IMR-90 (cell line): Measurements from ENCODE around the gene GKAP1. TPM values are rescaled to one million over a fixed set of nuclear protein-coding genes. Genes with fewer than 3 reads are reported as not detected.

Experiments
- ATAC-seq: fragments of 200-7000 bp; cut with Tn5 transposase; 2 replicates; pipeline ENCODE4 v1.9.1; 2020; ENCODE audit warnings: low read depth, mild to moderate bottlenecking, moderate library complexity
- BruUV-seq: library from RNA; stranded (reverse); fragments of 400-500 nt; replicated peaks from 2 replicates; lab custom pipeline; 2021; lab: Mats Ljungman, UMichigan
- CTCF ChIA-PET: fragments of 300-600 bp; formaldehyde crosslinking; extraction: SDS; loops from one replicate; lab custom pipeline; 2021; ENCODE audit warnings: antibody characterized with exemption; lab: Yijun Ruan, JAX
- POLR2A ChIA-PET: fragments of 300-600 bp; sonication (Branson Sonifier 250); formaldehyde crosslinking; loops from one replicate; lab custom pipeline; 2022; ENCODE audit warnings: antibody characterized with exemption; ENCODE audit not compliant: unreplicated experiment; lab: Charles Lee
- DNase-seq: peaks from one replicate; pipeline ENCODE4 v3.0.0; 2013
- H2AFZ ChIP-seq: replicated peaks from 2 replicates; pipeline ENCODE3; 2013; ENCODE audit warnings: low read length, mild to moderate bottlenecking; ENCODE audit not compliant: poor library complexity
- H2AK5ac ChIP-seq: 2 replicates; pipeline ENCODE4 v1.6.1; 2013; ENCODE audit warnings: low read depth, low read length, inconsistent platforms
- H2AK9ac ChIP-seq: replicated peaks from 2 replicates; pipeline ENCODE3; 2013; ENCODE audit warnings: mild to moderate bottlenecking, low read depth, low read length, moderate library complexity; ENCODE audit not compliant: poor library complexity
- H2BK120ac ChIP-seq: 2 replicates; pipeline ENCODE4 v1.6.1; 2013; ENCODE audit warnings: low read depth, low read length, inconsistent platforms
- H2BK15ac ChIP-seq: 3 replicates; pipeline ENCODE4 v1.6.1; 2013; ENCODE audit warnings: low read depth, low read length, inconsistent platforms
- H2BK20ac ChIP-seq: 2 replicates; pipeline ENCODE4 v1.6.1; 2013; ENCODE audit warnings: low read depth, mild to moderate bottlenecking, inconsistent platforms, low read length, moderate library complexity
- H2BK5ac ChIP-seq: 2 replicates; pipeline ENCODE4 v1.6.1; 2013; ENCODE audit warnings: mild to moderate bottlenecking, low read depth, low read length, inconsistent platforms; ENCODE audit not compliant: poor library complexity, severe bottlenecking
- H3K14ac ChIP-seq: replicated peaks from 2 replicates; pipeline ENCODE4 v1.6.1; 2013; ENCODE audit warnings: low read depth, low read length, inconsistent platforms
- H3K18ac ChIP-seq: 2 replicates; pipeline ENCODE4 v1.6.1; 2013; ENCODE audit warnings: low read depth, low read length, control low read depth
- H3K23ac ChIP-seq: 2 replicates; pipeline ENCODE4 v1.6.1; 2013; ENCODE audit warnings: low read depth, low read length, inconsistent platforms
- H3K27ac ChIP-seq: 2 replicates; pipeline ENCODE4 v1.5.1; 2013; ENCODE audit warnings: mild to moderate bottlenecking, control low read depth, low read length; ENCODE audit not compliant: insufficient read depth
- H3K27me3 ChIP-seq: 2 replicates; pipeline ENCODE4 v1.6.1; 2013; ENCODE audit warnings: low read length; ENCODE audit not compliant: control insufficient read depth, insufficient read depth
- H3K36me3 ChIP-seq: 2 replicates; pipeline ENCODE4 v1.6.1; 2013; ENCODE audit warnings: low read length, mixed read lengths; ENCODE audit not compliant: control insufficient read depth, insufficient read depth
- H3K4ac ChIP-seq: 2 replicates; pipeline ENCODE4 v1.6.1; 2013; ENCODE audit warnings: low read depth, low read length, inconsistent platforms
- H3K4me1 ChIP-seq: 2 replicates; pipeline ENCODE4 v1.6.1; 2013; ENCODE audit warnings: low read length, mixed read lengths; ENCODE audit not compliant: control insufficient read depth, insufficient read depth
- H3K4me2 ChIP-seq: 2 replicates; pipeline ENCODE4 v1.6.1; 2013; ENCODE audit warnings: low read depth, mild to moderate bottlenecking, control low read depth, low read length, moderate library complexity
- H3K4me3 ChIP-seq: 2 replicates; pipeline ENCODE4 v1.5.1; 2013; ENCODE audit warnings: low read depth, mild to moderate bottlenecking, control low read depth, low read length, moderate library complexity; ENCODE audit not compliant: insufficient read depth
- H3K56ac ChIP-seq: 2 replicates; pipeline ENCODE4 v1.6.1; 2013; ENCODE audit warnings: low read length, inconsistent platforms; ENCODE audit not compliant: insufficient read depth; ENCODE audit errors: extremely low read depth
- H3K79me1 ChIP-seq, 2 experiments: 2 replicates each; pipeline ENCODE4 v1.6.1; 2013; ENCODE audit warnings: low read length in 2 of 2, inconsistent platforms in 1 of 2, low read depth in 1 of 2
- H3K9ac ChIP-seq: 2 replicates; pipeline ENCODE4 v1.6.1; 2013; ENCODE audit warnings: low read depth, low read length, control low read depth
- H3K9me1 ChIP-seq: 2 replicates; pipeline ENCODE4 v1.6.1; 2013; ENCODE audit warnings: low read length, inconsistent platforms; ENCODE audit not compliant: insufficient read depth
- H3K9me3 ChIP-seq: 2 replicates; pipeline ENCODE4 v1.6.1; 2013; ENCODE audit warnings: low read length; ENCODE audit not compliant: control insufficient read depth, insufficient read depth
- H4K20me1 ChIP-seq: 2 replicates; pipeline ENCODE4 v1.6.1; 2013; ENCODE audit warnings: low read length, inconsistent platforms; ENCODE audit not compliant: insufficient read depth
- H4K5ac ChIP-seq: 2 replicates; pipeline ENCODE4 v1.6.1; 2013; ENCODE audit warnings: mild to moderate bottlenecking, low read depth, low read length, control low read depth
- H4K8ac ChIP-seq, 2 experiments: 2 replicates each; pipeline ENCODE4 v1.6.1; 2013; ENCODE audit warnings: low read depth in 2 of 2, low read length in 2 of 2, control low read depth in 1 of 2, inconsistent platforms in 1 of 2
- H4K91ac ChIP-seq: 2 replicates; pipeline ENCODE4 v1.6.1; 2013; ENCODE audit warnings: low read depth, low read length, inconsistent platforms; ENCODE audit not compliant: insufficient read depth
- BHLHE40 ChIP-seq: fragments of 150-350 bp; IDR thresholded peaks from 2 replicates; pipeline ENCODE4 v1.6.1; 2016; ENCODE audit warnings: mild to moderate bottlenecking, low read depth, low read length
- RCOR1 ChIP-seq: IDR thresholded peaks from 2 replicates; pipeline ENCODE4 v1.6.1; 2012; ENCODE audit warnings: mild to moderate bottlenecking, low read length, improper control_type of control experiment; ENCODE audit not compliant: insufficient replicate concordance
- WGBS, 2 experiments: methylation state at CpG; one replicate each; pipeline versions ENCODE4 v1.1.5 to v1.1.7; 2013; ENCODE audit warnings: missing lambda C conversion rate in 2 of 2; ENCODE audit not compliant: insufficient read length in 1 of 2; ENCODE audit errors: extremely low coverage in 2 of 2; 5-methylcytosine and 5-hydroxymethylcytosine counted together
- dilution Hi-C: fragments of 300-500 bp; cut with HindIII; formaldehyde crosslinking; loops from one replicate; pipeline ENCODE4 v1.14.3; 2018; ENCODE audit warnings: low sequenced_read_pairs; ENCODE audit not compliant: unreplicated experiment
- in situ Hi-C: fragments of 300-500 bp; cut with MboI; formaldehyde crosslinking; loops from 3 replicates; pipeline ENCODE4 v1.14.3; 2019; ENCODE audit warnings: low sequenced_read_pairs, inconsistent platforms, mixed read lengths
- intact Hi-C: fragments of 100-400 bp; cut with micrococcal nuclease; formaldehyde crosslinking; loops from 2 replicates; pipeline ENCODE4 v1.10.0; 2022
- polyA plus RNA-seq, 3 experiments: library from polyadenylated mRNA; depleted of rRNA; stranded (reverse); fragments of >200 nt; gene quantifications; 2 replicates each; pipeline ENCODE4 v1.2.3, GENCODE V29; 2012; ENCODE audit warnings: low replicate concordance in 1 of 3
- total RNA-seq: library from RNA; depleted of rRNA; stranded (reverse); fragments of >200 nt; gene quantifications from 2 replicates; pipeline ENCODE4 v1.2.3, GENCODE V29; 2012

The GKAP1 gene
- total and polyA plus RNA-seq, 2 of the 4 experiments (the other 2 are of a cell fraction), result 0.18 to 1.4 TPM

DNA sequence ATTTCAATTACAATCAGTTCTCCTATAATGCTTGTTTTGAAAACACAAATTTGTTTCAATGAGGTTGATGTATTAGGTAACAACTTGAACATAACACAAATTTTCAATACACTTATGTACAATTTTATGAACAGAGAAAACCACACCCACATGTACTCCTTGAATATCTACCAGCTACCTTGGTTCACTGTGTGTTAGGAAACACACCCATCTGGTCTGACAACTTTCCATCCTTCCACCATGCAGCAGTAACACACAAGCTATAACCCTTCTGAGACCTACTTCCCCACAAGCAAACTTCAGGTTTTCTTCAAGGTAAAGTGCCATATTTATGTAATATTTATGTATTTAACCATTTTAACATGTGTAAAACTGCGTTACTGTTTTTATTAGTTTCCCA lies 73.4 kb downstream of the GKAP1 start:
- Histone ChIP-seq H4K8ac (no peak overlapping the region), H3K4me3 (no peak overlapping the region), H2AFZ (no peak overlapping the region), H3K27ac (no peak overlapping the region), H4K91ac (no peak overlapping the region), H2BK20ac (no peak overlapping the region), H3K14ac (no peak overlapping the region), H3K9ac (no peak overlapping the region), H3K4me2 (no peak overlapping the region), H4K20me1 (no peaks in the 10 kb centered on the region), H3K56ac (no peak overlapping the region), H3K27me3 (no peaks in the 10 kb centered on the region), H2AK5ac (no peak overlapping the region), H2BK15ac (no peak overlapping the region), H3K9me3 (no peaks in the 10 kb centered on the region), H2BK5ac (no peak overlapping the region), H2BK120ac (no peak overlapping the region), H3K79me1 (no peaks in the 10 kb centered on the region), H3K23ac (no peak overlapping the region), H2AK9ac (no peak overlapping the region), H3K36me3 (no peaks in the 10 kb centered on the region), H3K9me1 (no peaks in the 10 kb centered on the region), H3K4me1 (no peaks in the 10 kb centered on the region), H4K5ac (no peak overlapping the region), H3K4ac (no peak overlapping the region), H3K18ac (no peak overlapping the region)
- BruUV-seq, result no TSS peak
- in situ Hi-C loops (no loop called here), dilution Hi-C loops (no loop called here), intact Hi-C loops (no loop called here)
- WGBS, 2 experiments, result no CpG with 5 or more reads among the region's 1 CpG
- POLR2A ChIA-PET, result no interaction called here
- ATAC-seq (no peak), DNase-seq (no peak)
- no peak for TF ChIP-seq RCOR1
- TF ChIP-seq BHLHE40, result no peak
- CTCF ChIA-PET, result no interaction called here
